ENCODE measurements around the gene SERPINA1.

DNA sequence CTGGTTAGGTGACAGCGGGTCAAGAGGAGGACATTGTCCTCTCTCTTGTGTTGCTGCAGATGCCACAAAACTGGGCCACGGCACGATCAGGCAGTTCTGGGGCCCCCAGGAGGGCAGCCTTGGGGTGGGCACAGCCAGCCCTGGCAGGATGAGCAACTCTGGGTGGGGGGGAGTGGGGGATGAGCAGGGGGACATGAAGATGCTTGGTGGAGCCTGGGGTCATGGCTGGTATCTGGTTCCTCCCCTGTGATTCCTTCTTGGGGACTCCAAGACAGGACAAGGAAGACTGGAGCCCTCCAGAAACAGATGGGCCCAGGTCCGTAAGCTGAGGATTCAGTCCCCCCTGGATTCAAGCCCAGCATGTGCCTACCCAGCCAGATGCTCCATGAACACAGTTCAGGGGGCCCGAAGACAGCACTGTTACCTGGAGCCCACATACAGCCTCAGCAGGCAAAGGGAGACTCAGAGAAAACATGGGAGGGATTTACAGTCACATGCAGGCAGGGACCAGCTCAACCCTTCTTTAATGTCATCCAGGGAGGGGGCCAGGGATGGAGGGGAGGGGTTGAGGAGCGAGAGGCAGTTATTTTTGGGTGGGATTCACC, 10.4 kb downstream of the SERPINA1 start:
- TF ChIP-seq FOXM1 (IDR thresholded peaks at IDR 0.05; ENCODE audit: borderline replicate concordance) (no peak), HDGF (IDR thresholded peaks at IDR 0.05; ENCODE audit: borderline replicate concordance) (no peak), FOXK2 (IDR thresholded peaks at IDR 0.05) (no peak), BHLHE40 (IDR thresholded peaks at IDR 0.05; ENCODE audit: borderline replicate concordance) (no peak), ARNT (IDR thresholded peaks at IDR 0.05) (no peak), SUZ12 (IDR thresholded peaks at IDR 0.05) (no peak), ELF4 (IDR thresholded peaks at IDR 0.05) (no peak), ZNF384 (IDR thresholded peaks at IDR 0.05) (no peak), L3MBTL2 (conservative IDR thresholded peaks at IDR 0.05) (no peak), NFRKB (IDR thresholded peaks at IDR 0.05) (no peak), TARDBP (IDR thresholded peaks at IDR 0.05) (no peak)

All from HEK293T (cell line).